ENCODE results near the gene IDH3G.
"Not testable (repeated sequence)": the region's sequence is repeated elsewhere in the genome, so short reads cannot be mapped to it uniquely, and the experiment has no call there.

IDH3G gene

DNA sequence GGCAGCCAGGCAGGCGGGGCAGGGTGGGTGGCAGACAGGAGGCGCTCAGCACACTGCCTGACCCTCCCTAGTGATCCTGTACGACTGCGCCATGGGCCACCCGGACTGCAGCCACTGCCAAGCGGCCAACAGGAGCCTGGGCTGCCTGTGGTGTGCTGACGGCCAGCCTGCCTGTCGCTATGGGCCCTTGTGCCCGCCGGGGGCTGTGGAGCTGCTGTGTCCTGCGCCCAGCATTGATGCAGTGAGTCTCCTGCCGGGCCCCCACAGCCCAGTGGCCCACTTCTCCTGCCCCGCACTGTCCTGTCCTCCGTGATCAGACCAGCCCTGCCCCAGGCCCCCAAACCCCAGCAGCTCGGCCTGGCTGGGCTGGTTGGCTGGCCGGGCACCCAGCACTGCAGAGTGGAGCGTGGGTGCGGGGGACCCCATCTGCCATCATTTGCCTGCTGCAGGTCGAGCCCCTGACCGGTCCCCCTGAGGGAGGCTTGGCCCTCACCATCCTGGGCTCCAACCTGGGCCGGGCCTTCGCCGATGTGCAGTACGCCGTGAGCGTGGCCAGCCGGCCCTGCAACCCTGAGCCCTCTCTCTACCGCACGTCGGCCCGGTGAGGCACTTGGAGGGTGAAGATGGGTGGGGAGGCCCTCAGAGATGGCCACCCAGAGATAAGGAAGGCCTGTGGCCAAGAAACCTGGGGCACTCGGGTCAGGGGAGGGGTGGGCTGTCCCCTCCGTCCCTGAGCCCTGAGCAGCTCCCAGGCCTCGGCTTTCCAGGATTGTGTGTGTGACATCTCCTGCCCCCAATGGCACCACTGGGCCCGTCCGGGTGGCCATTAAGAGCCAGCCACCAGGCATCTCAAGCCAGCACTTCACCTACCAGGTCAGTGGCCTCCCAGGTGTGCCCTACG, 22.5 kb downstream of the IDH3G start:
- no peak for DNase-seq

DNA sequence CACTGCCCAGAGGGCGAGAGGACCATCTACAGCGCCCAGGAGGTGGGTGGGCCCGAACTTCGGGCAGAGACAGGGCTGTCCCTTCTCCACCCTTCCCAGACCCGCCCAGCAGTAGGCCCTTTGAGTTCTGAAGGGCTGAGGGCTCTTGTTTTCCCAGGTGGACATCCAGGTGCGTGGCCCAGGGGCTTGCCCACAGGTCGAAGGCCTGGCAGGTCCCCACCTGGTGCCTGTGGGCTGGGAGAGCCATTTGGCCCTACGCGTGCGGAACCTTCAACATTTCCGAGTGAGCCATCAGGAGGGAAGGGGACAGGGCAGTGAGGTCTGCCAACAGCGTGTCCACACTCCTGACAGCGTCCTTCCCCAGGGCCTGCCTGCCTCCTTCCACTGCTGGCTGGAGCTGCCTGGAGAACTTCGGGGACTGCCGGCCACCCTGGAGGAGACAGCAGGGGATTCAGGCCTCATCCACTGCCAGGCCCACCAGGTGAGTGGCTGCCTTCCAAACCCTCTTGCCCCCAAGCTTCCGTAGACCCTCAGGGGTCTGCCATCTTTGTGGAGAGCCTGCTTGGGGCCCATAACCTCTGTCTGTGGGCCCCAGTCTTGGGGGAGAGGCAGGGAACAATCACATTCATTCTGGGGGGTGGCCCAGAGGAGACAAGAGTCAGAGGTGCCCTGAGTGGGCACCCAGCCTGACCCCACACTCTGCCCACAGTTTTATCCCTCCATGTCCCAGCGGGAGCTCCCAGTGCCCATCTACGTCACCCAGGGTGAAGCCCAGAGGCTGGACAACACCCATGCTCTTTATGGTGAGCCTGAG, 23.4 kb downstream of the IDH3G start:
- DNase-seq = no peak

DNA sequence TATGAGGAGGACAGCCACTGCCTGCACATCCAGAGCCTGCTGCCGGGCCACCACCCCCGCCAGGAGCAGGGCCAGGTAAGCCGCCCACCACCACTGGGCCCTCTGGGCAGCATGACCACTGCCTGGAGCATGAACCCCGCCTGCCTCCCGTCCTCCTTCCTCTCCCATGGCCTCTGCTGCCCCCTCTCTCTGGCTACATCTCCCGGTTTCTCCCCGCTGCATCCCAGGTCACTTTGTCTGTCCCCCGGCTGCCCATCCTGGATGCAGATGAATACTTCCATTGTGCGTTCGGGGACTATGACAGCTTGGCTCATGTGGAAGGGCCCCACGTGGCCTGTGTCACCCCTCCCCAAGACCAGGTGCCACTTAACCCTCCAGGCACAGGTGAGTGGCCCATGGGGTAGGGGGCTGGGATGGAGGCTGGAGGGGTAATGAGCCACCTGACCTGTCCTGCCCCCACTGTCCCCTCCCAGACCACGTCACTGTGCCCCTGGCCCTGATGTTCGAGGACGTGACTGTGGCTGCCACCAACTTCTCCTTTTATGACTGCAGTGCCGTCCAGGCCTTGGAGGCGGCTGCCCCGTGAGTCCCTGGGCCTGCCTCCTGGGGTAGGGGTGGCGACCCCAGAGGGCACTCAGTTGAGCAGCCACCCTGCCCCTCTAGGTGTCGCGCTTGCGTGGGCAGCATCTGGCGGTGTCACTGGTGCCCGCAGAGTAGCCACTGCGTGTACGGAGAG, 24.1 kb downstream of the IDH3G start:
- peak; percentile 28 for DNase-seq

DNA sequence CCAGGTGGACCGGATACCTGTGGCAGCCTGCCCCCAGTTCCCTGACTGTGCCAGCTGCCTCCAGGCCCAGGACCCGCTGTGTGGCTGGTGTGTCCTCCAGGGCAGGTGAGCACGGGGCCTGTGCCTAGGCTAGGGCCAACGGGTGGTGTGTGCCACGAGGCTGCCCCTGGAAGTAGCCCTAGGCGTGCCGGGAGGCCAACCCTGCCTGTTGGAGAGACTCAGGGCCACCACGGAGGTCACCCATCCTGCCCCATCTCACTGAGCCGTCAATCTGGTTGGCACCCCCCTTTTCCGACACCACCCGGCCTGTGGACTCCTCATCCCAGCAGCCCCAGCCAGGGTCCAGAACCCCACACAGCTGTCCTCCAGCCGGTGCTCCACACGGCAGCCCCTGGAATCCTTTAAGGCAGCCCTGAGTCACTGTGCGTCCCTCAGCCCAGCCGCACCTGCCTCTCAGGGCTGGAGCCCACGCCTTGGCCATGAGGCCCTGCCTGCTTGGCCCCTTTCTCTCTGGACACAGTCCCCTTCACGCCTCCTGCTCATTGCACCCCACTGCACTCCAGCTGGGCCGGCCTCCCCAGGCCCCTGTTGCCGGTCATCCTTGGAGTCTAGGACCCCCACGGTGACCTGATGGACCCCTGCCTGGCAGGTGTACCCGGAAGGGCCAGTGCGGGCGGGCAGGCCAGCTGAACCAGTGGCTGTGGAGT, 24.9 kb downstream of the IDH3G start:
- peak; percentile 15 for DNase-seq

DNA sequence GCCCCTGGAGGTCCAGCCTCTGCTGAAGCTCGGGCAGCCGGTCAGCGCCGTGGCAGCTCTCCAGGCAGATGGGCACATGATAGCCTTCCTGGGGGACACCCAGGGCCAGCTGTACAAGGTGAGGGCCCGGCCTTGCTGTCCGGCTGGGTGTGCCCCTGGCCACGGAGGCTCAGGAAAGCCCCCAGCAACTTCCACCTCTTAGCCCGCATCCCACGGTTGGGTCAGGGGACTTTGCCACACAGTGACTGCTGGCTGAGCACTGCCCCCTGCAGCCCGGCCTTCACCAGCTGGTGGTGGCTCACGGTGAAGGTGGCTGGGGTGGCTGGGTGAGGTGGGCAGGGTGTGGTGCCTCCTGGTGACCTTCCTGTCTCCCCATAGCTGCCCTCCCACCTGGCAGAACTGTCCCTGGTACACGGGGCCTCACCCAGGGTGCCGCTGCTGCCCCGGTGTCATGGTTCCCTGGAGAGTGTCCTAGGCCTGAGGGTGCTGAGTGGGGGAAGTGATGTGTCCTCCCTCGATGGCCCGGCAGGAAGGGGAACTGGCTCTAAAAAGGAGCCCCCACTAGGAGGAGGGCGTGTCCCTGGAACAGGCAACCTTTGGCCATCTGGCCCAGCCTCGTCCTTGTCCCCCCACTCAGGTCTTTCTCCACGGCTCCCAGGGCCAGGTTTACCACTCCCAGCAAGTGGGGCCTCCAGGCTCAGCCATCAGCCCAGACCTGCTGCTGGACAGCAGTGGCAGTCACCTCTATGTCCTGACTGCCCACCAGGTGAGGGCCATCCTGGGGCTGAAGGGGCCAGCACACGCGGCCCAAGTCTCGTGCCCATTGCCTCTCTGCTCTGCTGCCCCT, 25.6 kb downstream of the IDH3G start:
- DNase-seq = peak; percentile 46

DNA sequence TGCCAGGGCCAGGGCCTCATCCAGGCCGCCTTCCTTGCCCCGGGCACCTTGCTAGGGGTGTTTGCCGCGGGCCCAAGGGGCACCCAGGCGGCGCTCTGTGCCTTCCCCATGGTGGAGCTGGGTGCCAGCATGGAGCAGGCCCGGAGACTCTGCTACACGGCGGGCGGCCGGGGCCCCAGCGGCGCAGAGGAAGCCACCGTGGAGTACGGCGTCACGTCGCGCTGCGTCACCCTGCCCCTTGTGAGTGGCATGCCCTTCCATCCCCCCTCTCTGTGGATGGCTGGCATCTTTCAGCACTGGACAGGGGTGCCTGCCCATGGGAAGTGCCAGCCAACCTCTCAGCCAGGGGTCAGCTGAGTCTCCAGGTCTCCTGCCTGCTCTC, 26.5 kb downstream of the IDH3G start:
- no peak for DNase-seq

DNA sequence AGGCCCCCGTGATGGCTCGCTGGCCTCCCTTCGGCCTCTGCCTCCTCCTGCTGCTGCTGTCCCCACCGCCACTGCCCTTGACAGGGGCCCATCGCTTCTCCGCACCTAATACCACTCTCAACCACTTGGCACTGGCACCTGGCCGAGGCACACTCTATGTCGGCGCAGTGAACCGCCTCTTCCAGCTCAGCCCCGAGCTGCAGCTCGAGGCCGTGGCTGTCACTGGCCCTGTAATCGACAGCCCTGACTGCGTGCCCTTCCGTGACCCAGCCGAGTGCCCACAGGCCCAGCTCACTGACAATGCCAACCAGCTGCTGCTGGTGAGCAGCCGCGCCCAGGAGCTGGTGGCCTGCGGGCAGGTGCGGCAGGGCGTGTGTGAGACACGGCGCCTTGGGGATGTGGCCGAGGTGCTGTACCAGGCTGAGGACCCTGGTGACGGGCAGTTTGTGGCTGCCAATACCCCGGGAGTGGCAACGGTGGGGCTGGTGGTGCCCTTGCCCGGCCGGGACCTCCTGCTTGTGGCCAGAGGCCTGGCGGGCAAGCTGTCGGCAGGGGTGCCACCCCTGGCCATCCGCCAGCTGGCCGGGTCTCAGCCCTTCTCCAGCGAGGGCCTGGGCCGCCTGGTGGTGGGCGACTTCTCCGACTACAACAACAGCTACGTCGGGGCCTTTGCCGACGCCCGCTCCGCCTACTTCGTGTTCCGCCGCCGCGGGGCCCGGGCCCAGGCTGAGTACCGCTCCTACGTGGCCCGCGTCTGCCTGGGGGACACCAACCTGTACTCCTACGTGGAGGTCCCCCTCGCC, 27.1 kb downstream of the IDH3G start:
- DNase-seq = peak; percentile 48

DNA sequence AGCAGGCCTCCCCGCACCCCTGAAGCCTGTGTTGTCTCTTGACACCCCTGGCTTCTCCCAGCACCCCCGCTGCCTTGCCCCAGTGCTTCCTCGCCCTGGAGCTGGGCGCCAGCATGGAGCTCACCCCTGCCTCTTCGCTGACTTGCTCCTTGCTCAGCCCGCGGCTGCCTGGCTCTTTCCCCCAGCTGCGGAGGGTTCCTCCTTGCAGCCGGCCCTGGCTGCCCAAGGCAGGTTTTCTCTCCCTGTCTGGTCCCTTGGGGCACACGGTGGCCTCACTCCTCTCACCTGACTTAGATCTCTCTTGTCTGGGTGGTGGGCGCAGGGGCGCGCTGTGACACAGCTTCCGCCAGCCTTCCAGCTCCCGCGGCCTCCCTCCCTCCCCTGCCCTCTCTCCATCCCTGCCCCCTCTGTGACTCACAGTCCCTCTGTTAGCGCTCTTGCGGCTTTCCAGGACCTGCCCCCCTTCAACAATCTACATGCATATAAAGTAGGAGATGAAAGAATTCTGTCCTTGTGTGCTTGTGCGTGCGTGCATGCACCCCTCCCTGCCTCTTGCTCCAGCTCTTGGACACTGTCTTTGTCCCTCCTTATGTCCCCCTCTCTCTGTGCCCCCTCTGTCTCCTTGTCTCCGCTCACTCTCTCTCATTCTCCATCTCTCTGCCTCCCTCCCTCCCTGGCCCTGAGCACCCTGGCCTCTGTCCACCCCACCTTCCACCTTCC, 27.9 kb downstream of the IDH3G start:
- DNase-seq = peak; percentile 75

DNA sequence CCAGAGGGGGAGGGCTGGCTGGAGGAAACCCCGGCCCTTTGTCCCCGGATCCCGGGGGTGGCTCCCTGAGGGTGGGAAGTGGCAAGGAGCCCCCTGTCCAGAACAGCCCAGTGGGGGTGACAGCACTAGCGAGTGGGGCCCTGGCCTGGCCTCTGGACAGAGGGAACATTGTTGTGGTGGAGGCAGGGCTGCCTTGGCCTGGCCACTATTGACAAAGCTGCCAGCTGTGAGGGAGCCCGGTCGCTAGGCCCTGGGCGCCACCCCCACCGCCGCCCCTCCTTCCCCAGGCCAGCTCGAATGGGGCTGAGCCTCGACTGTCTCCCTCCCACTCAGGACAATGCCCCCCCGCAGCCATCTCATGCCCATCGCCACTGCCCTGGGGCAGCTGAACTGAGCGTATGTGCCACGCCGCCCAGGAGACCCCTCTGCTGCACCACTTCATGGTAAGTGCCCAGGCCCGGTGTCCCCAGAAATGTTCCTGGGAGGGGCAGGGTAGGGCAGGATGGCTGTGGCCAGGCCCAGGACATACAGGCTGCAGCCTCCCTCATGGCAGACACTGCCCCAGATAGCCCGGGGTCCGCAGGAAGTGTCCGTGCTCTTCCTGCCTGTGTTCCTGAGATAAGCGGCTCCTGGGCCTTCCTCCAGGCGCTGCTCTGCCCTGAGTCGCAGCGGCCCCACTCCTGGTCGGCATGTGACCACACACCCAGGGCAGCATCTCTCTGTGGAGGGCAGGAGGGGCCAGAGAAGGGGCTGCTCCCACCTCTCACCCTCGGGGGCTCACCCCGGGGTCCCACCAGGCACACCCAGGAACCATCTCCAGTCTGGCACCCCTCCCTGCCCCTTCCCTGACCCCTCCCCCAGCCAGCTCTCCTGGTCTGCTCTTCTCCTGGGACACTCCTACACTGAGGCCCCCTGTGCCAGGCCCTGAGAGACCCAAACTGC, 28.8 kb downstream of the IDH3G start:
- no peak for DNase-seq

DNA sequence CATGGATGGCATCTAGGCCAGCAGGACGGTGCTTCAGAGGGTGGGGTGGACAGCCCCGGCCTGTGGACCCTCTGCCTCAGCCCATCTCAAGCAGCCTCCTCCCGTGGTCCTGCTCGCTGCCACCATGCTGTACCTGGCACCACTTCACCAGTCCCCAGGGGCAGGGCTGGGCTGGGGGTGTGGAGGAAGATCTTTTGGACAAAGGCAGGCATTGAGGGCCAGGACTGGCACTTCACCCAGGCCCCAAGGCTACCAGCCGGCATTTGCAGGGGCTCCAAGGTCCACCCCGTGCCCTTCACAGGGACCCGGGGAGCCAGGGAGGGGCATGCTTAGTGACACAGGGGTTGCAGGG, 29.4 kb downstream of the IDH3G start:
- DNase-seq = no peak

DNA sequence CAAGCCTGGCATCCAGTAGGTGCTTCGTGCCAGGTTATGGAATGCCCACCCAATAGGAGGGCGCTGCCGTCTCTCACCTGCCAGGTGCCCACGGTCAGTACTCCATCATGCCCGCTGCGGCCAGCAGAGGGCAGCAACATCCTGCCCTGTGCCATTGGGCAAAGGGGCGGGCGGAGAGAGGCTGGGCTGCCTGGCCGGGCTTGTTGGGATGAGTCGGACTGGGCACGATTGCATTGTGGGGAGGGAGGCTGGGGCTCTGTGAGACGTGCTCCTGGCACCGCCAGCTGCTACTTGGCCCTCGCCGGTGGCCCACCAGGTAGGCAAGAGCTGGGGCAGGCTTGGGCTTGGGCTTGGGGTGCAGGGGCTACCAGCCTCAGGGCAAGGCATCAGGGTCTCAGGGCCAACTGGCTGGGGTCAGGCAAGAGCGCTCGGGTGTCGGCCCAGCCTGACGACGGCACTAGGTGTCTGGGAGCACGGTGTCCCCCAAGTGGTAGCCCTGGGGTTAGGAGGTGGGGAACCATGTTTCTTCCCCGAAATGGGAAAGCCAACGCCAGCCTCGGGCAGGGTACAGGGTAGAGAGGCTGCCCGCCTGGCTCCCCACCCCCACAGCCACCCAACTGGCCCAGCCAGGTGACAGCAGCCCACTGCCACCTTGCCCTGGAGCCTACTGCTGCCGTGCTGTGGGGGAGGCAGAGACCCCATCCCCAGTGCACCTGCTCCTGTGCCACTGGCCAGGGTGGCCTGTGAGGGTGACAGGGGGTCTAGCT, 30.0 kb downstream of the IDH3G start, which contains the start of gene PLXNB3:
Gene PLXNB3, plus strand, starts transcription at position 261 of the 767 bp plus-strand sequence. CDS start 1,287 bp downstream, outside the sequence.
- DNase-seq = peak; percentile 82

DNA sequence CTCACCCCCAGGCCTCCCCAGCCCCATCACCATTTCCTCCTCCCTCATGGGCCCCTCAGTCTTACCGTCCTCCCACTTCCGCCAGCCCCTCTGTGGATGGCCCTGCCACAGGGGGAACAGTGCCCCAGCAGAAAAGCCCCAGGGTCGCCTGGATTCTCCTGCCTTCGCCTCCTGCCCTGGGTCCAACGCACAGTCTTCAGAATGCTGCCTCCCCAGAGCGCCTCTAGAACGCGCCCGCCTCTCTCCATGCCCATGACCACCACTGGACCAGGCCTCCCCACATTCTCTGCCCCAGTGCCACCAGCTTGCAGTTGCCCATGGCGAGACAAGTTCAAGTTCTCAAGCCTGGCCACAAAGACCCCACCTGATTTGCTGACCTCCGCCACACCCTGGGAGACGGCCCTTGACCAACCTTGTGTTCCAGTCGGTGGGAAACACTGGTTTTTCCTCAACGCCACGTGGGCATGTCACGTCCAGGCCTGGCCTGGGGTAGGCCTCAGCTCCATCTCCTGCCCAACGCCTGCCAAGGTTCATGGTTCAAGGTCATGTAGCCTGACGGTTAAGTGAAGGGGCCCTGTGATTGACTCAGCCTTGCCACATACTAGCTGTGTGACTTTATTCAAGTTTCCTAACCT, 30.8 kb downstream of the IDH3G start:
- no peak for DNase-seq

DNA sequence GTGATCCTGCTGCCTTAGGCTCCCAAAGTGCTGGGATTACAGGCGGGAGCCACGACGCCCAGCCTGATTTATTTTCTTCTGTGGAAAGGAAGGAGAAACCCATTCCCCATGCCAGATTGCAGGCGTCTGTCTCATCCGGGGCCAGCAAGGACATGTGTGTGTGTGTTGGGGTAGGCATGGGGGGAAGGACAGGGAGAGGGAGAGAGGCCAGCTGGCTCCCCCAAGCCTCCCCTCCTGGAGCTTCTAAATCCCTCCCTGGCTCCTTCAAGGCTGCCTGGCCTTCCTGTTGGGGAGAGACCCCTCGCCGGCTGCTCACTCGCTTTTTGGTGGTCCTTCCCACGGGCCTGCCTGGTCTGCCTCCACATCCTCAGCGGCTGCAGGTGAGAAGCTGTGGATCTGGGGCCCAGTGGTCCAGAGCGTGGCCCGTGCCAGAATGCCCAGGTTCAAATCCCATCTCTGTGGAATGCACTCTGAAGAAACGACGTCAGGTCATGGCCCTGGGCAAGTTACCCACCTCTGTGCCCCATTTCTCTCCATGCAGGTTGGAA, 31.5 kb downstream of the IDH3G start:
- no peak for DNase-seq

DNA sequence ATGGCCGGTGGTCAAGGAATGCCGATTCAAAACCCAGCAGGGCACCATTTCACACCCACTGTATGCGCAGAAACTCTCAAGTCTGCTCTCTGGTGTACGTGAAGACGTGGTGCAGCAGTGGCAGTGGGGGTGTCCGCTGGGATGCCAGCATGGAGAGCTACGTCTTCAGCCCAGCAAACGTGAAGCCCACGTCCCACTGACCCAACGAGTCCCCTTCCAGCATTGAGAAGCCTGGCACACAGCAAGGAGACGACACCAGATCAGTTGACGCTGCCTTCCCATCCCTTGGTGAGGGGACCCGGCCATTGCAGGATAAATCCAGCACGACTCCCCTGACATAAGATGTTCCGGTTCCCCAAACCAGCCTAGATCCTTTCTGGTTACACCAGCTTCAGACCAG, 32.3 kb downstream of the IDH3G start:
- DNase-seq = no peak

DNA sequence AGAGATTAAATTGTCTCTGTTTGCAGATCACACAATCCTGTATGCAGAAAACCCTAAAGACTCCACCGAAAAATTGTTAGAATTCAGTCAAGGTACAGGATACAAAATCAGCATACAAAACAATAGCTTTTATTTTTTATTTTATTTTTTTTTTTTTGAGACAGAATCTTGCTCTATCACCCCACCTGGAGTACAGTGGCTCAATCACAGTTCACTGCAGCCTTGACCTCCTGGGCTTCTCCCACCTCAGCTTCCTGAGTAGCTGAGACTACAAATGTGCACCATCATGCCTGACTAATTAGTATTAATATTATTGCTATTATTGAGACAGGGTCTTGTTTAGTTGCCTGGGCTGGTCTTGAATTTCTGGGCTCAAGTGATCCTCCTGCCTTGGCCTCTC, 39.0 kb downstream of the IDH3G start:
- DNase-seq = no peak

DNA sequence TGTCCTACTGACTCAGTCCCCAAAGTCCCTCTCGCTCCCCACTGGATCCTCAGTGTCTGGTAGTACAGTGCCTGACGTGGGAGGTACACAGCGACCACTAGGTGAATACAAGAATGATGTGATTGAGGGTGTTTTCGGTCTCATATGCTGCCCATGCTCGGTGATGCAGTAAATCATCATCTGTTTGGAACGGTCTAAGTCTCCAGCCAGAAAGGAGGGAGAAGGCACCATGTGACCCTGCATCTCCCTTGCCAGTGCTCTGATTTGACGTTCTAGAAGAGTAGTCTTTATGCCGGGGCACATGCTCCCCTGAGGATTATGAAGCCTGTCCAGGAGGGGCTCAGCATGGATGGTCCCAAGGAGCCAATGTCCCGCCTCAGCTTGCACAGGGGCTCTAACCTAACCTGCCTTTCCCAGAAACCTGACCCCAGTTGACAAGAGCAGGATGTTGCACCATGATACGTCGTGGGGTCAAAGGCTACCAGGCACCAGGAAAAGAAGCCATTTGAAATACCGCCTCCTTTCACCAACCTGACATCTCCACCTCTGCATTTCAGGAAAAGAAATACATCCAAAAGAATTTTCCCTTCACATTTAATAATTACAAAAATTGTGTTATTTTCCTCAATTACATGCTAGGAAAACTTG, 43.9 kb downstream of the IDH3G start:
- no peak for DNase-seq

DNA sequence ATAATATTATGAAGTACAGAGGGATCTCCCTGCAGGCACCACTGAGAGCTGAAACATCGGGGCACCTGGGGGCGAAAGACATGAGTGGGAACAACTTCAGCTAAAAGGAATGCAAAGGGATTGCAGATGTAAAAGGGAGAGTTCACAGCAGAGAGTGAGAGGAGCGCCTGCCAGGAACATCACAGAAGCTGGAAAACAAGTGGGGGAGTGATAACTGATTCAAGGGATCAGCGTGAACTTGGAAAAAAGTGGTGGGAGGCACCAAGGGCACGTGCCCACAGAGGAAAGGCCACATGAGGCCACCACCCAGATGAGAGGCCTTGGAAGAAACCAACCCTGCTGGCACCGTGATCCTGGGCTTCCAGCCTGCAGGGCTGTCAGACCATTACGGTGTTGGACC, 45.2 kb downstream of the IDH3G start:
- not testable (repeated sequence) for DNase-seq
